Measurements from ENCODE around the gene NCKIPSD. TPM values are rescaled to one million over a fixed set of nuclear protein-coding genes. Genes with fewer than 3 reads are reported as not detected.

Gene NCKIPSD
- total RNA-seq, 1 donor from 2014 or later: 45.9 TPM

- Histone ChIP-seq H3K36me3 (peaks cover 0 to 14% of the 10 kb centered on the region in 2 donors), H3K27me3 (no peaks in the 10 kb centered on the region), H3K4me1 (peaks cover 61% of the 10 kb centered on the region), H3K4me3 (no peak overlapping the region), H3K27ac (no peak overlapping the region), H3K9me3 (no peaks in the 10 kb centered on the region)
- DNase-seq (ENCODE audit: extremely low spot score in 2 of 2): no peak
- intact Hi-C loops (cut with DNase I): no loop called here
- TF ChIP-seq POLR2AphosphoS5 (IDR thresholded peaks at IDR 0.05; ENCODE audit: insufficient read depth in 1 of 2, low read depth in 1 of 2) (no peak), CTCF (IDR thresholded peaks at IDR 0.05) (no peak), POLR2A (IDR thresholded peaks at IDR 0.05) (no peak)
Observed at GRCh38 chr3:48697952-48698351, 12.2 kb upstream of the NCKIPSD start.

GRCh38 chr3:48696601-48697000 lies 10.9 kb upstream of the NCKIPSD start:
- Histone ChIP-seq H3K27ac (peak overlapping the region; percentile 82), H3K9me3 (no peaks in the 10 kb centered on the region), H3K4me3 (no peak overlapping the region), H3K27me3 (no peaks in the 10 kb centered on the region), H3K36me3 (peaks cover 3 to 28% of the 10 kb centered on the region in 2 donors), H3K4me1 (peaks cover 59% of the 10 kb centered on the region)
- TF ChIP-seq POLR2A (IDR thresholded peaks at IDR 0.05) (no peak), POLR2AphosphoS5 (IDR thresholded peaks at IDR 0.05; ENCODE audit: insufficient read depth in 1 of 2, low read depth in 1 of 2) (no peak), CTCF (IDR thresholded peaks at IDR 0.05) (no peak)
- intact Hi-C loops (cut with DNase I): no loop called here
- DNase-seq (ENCODE audit: extremely low spot score in 2 of 2): no peak

GRCh38 chr3:48696156-48696555 lies 10.4 kb upstream of the NCKIPSD start:
- Histone ChIP-seq H3K4me1 (peaks cover 57% of the 10 kb centered on the region), H3K4me3 (peak overlapping the region in 1 of 2 donors; percentile 49), H3K27ac (peak overlapping the region; percentile 82), H3K9me3 (no peaks in the 10 kb centered on the region), H3K27me3 (no peaks in the 10 kb centered on the region), H3K36me3 (peaks cover 3 to 31% of the 10 kb centered on the region in 2 donors)
- intact Hi-C loops (cut with DNase I): no loop called here
- no peak for DNase-seq (ENCODE audit: extremely low spot score in 2 of 2)
- TF ChIP-seq POLR2A (IDR thresholded peaks at IDR 0.05): no peak
- TF ChIP-seq CTCF (IDR thresholded peaks at IDR 0.05): no peak
- TF ChIP-seq POLR2AphosphoS5 (IDR thresholded peaks at IDR 0.05; ENCODE audit: insufficient read depth in 1 of 2, low read depth in 1 of 2): no peak

GRCh38 chr3:48695393-48695753 lies 9.7 kb upstream of the NCKIPSD start:
- Histone ChIP-seq H3K9me3 (no peaks in the 10 kb centered on the region), H3K27ac (peak overlapping the region; percentile 82), H3K4me3 (peak overlapping the region; percentile 49 to 67), H3K4me1 (peaks cover 50% of the 10 kb centered on the region), H3K36me3 (peaks cover 3 to 38% of the 10 kb centered on the region in 2 donors), H3K27me3 (no peaks in the 10 kb centered on the region)
- intact Hi-C loops (cut with DNase I): no loop called here
- no peak for DNase-seq (ENCODE audit: extremely low spot score in 2 of 2)
- TF ChIP-seq POLR2AphosphoS5 (IDR thresholded peaks at IDR 0.05; ENCODE audit: insufficient read depth in 1 of 2, low read depth in 1 of 2): peak in 1 of 2 donors; percentile 38
- no peak for TF ChIP-seq POLR2A (IDR thresholded peaks at IDR 0.05)
- TF ChIP-seq CTCF (IDR thresholded peaks at IDR 0.05): no peak

GRCh38 chr3:48694610-48695392 lies 9.1 kb upstream of the NCKIPSD start:
- intact Hi-C loops (cut with DNase I): no loop called here
- H3K27me3 ChIP-seq: no peaks in the 10 kb centered on the region
- TF ChIP-seq POLR2AphosphoS5 (IDR thresholded peaks at IDR 0.05; ENCODE audit: insufficient read depth in 1 of 2, low read depth in 1 of 2) (peak; percentile 55 to 74), POLR2A (IDR thresholded peaks at IDR 0.05) (no peak)
- H3K4me3 ChIP-seq: peak overlapping the region; percentile 49 to 67
- no peak for DNase-seq (ENCODE audit: extremely low spot score in 2 of 2)
- peaks cover 3 to 43% of the 10 kb centered on the region in 2 donors for H3K36me3 ChIP-seq
- H3K9me3 ChIP-seq: no peaks in the 10 kb centered on the region
- H3K27ac ChIP-seq: peak overlapping the region; percentile 82
- H3K4me1 ChIP-seq: peaks cover 47% of the 10 kb centered on the region
